Esophagus squamous epithelium (tissue), 4 donors: Measurements from ENCODE around the gene CDH11.

Source experiments
- CTCF ChIP-seq, 6 experiments: fragments of 450-650 bp in 4 of 6; fragments of 200-600 bp in 2 of 6; sonication (generic) in 2 of 6; IDR thresholded peaks; one replicate each; pipeline ENCODE4 v1.5.1; 2016 to 2019; ENCODE audit warnings: antibody characterized with exemption in 6 of 6, mild to moderate bottlenecking in 4 of 6, moderate library complexity in 4 of 6
- POLR2A ChIP-seq, 4 donors: fragments of 450-650 bp; IDR thresholded peaks; one replicate each; pipeline ENCODE4 v1.6.1; 2017; ENCODE audit warnings: antibody characterized with exemption in 4 of 4, mild to moderate bottlenecking in 4 of 4, moderate library complexity in 3 of 4

DNA sequence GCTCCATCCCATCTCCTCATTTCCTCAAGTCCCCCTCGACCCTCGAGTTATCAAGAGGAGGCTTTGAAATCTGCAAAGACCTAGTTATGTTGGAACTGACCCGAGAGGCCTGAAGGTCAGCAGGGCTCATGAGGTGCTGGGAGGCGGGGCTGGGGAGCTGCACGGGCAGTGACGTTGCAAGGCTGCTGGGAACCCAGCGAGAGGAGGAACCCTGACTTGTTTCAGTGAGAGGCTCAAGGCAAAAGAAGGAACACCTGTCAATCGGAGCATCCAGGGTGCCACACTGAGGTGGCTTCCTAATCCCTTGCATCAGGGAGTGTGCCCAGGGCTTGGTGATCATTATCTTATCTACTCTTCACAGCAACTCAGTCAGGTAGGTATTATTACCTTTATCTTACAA lies 86.9 kb downstream of the CDH11 start:
- TF ChIP-seq CTCF (IDR thresholded peaks at IDR 0.05) (no peak), POLR2A (IDR thresholded peaks at IDR 0.05) (no peak)
